Esophagus muscularis mucosa (tissue), 4 donors: Measurements from ENCODE around the gene DIO3. TPM values are rescaled to one million over a fixed set of nuclear protein-coding genes. Genes with fewer than 3 reads are reported as not detected.

Experiments used
- DNase-seq: peaks from one replicate; pipeline ENCODE4 v3.0.0-alpha.2; 2017; ENCODE audit errors: extremely low spot score
- H3K27ac ChIP-seq, 4 donors: fragments of 200-600 bp; sonication (generic); replicated peaks in 1 of 4; 1 replicate in 3 of 4; 2 replicates in 1 of 4; pipeline ENCODE4 v1.5.1; 2016 to 2019; ENCODE audit warnings: mild to moderate bottlenecking in 1 of 4
- H3K27me3 ChIP-seq, 4 donors: fragments of 200-600 bp; sonication (generic); one replicate each; pipeline versions ENCODE4 v1.5.1 to v1.6.0; 2016 to 2019
- H3K36me3 ChIP-seq, 4 donors: fragments of 200-600 bp; sonication (generic); one replicate each; pipeline ENCODE4 v1.5.1; 2016 to 2019
- H3K4me1 ChIP-seq, 4 donors: fragments of 200-600 bp; sonication (generic); one replicate each; pipeline ENCODE4 v1.5.1; 2016 to 2019
- H3K4me3 ChIP-seq, 4 donors: fragments of 200-600 bp; sonication (generic); 1 replicate in 2 of 4; 2 replicates in 2 of 4; pipeline ENCODE4 v1.5.1; 2016 to 2019; ENCODE audit warnings: mild to moderate bottlenecking in 4 of 4, moderate library complexity in 1 of 4
- H3K9me3 ChIP-seq, 4 donors: fragments of 200-600 bp; sonication (generic); 1 replicate in 3 of 4; 2 replicates in 1 of 4; pipeline ENCODE4 v1.5.1; 2016 to 2019
- CTCF ChIP-seq, 3 experiments: fragments of 200-600 bp in 2 of 3; fragments of 450-650 bp in 1 of 3; sonication (generic) in 2 of 3; IDR thresholded peaks; one replicate each; pipeline ENCODE4 v1.5.1; 2017 to 2019; ENCODE audit warnings: antibody characterized with exemption in 3 of 3, mild to moderate bottlenecking in 2 of 3, moderate library complexity in 1 of 3
- EP300 ChIP-seq: sonication (generic); formaldehyde crosslinking; IDR thresholded peaks from one replicate; pipeline ENCODE4 v1.6.1; 2017; ENCODE audit warnings: antibody characterized with exemption
- POLR2A ChIP-seq: fragments of 450-650 bp; IDR thresholded peaks from one replicate; pipeline ENCODE4 v1.6.1; 2017; ENCODE audit warnings: antibody characterized with exemption, moderate library complexity, mild to moderate bottlenecking, low read depth
- POLR2AphosphoS5 ChIP-seq, 2 donors: sonication (generic); formaldehyde crosslinking; IDR thresholded peaks; one replicate each; pipeline ENCODE4 v1.6.1; 2017; ENCODE audit warnings: antibody characterized with exemption in 2 of 2
- WGBS: methylation state at CpG from one replicate; pipeline ENCODE4 v1.1.5; 2018; 5-methylcytosine and 5-hydroxymethylcytosine counted together
- intact Hi-C: fragments of 100-400 bp; cut with DNase I; formaldehyde crosslinking; loops from one replicate; pipeline ENCODE4 v1.15.1; 2023
- total RNA-seq, 4 donors: library from RNA; depleted of rRNA; stranded (reverse); fragments of >200 nt; gene quantifications; one replicate each; pipeline versions ENCODE4 v1.1.0 to v1.2.1, GENCODE V29; 2016

The DIO3 gene
- total RNA-seq: 1 to 10 TPM in 3 of 4 donors, under 1 TPM in 1; 0.99 to 1.7 (median 1.2) TPM

GRCh38 chr14:101561145-101561896 is at the start of gene DIO3:
DIO3 (plus strand) TSS chr14:101561495.
- Histone ChIP-seq H3K9me3 (peaks cover 8 to 22% (median 17%) of the 10 kb centered on the region in 4 donors), H3K36me3 (no peaks in the 10 kb centered on the region), H3K27me3 (peaks cover 0 to 92% (median 38%) of the 10 kb centered on the region in 4 donors), H3K4me1 (peaks cover 2 to 54% (median 35%) of the 10 kb centered on the region in 4 donors), H3K27ac (no peak within 1 kb of the TSS), H3K4me3 (peak within 1 kb of the TSS; percentile 59 to 60 (median 60))
- TF ChIP-seq POLR2AphosphoS5 (IDR thresholded peaks at IDR 0.05) (no peak), POLR2A (no peak), CTCF (IDR thresholded peaks at IDR 0.05) (no peak), EP300 (no peak)
- intact Hi-C loops: no loop called here
- 34% methylated on average over 12 of the region's 73 CpGs for WGBS
- no peak for DNase-seq

- Histone ChIP-seq H3K27me3 (no peaks in the 10 kb centered on the region), H3K9me3 (peaks cover 0 to 6% (median 0%) of the 10 kb centered on the region in 4 donors), H3K4me3 (no peak overlapping the region), H3K27ac (no peak overlapping the region), H3K4me1 (no peaks in the 10 kb centered on the region), H3K36me3 (no peaks in the 10 kb centered on the region)
- DNase-seq: no peak
- intact Hi-C loops: no loop called here
- TF ChIP-seq CTCF (IDR thresholded peaks at IDR 0.05): no peak
- no peak for TF ChIP-seq EP300
- TF ChIP-seq POLR2A: no peak
- TF ChIP-seq POLR2AphosphoS5 (IDR thresholded peaks at IDR 0.05): no peak
- WGBS: 79% methylated on average over 8 of the region's 20 CpGs
These were observed 49.5 kb upstream of the DIO3 start for GRCh38 chr14:101511620-101512375.

GRCh38 chr14:101512376-101512695 is 49.0 kb upstream of the DIO3 start:
- no peak for TF ChIP-seq EP300
- no peak for TF ChIP-seq POLR2A
- no peak for TF ChIP-seq CTCF (IDR thresholded peaks at IDR 0.05)
- TF ChIP-seq POLR2AphosphoS5 (IDR thresholded peaks at IDR 0.05): no peak
- Histone ChIP-seq H3K27me3 (no peaks in the 10 kb centered on the region), H3K4me3 (no peak overlapping the region), H3K9me3 (peaks cover 0 to 6% (median 0%) of the 10 kb centered on the region in 4 donors), H3K36me3 (no peaks in the 10 kb centered on the region), H3K27ac (no peak overlapping the region), H3K4me1 (no peaks in the 10 kb centered on the region)
- DNase-seq: no peak
- intact Hi-C loops: no loop called here
- 84% methylated on average over 4 of the region's 9 CpGs for WGBS

GRCh38 chr14:101514136-101514535 is 47.2 kb upstream of the DIO3 start:
- Histone ChIP-seq H3K9me3 (peaks cover 0 to 6% (median 0%) of the 10 kb centered on the region in 4 donors), H3K4me3 (no peak overlapping the region), H3K27ac (no peak overlapping the region), H3K27me3 (no peaks in the 10 kb centered on the region), H3K4me1 (peaks cover 0 to 4% (median 0%) of the 10 kb centered on the region in 4 donors), H3K36me3 (no peaks in the 10 kb centered on the region)
- DNase-seq: no peak
- TF ChIP-seq POLR2A (no peak), POLR2AphosphoS5 (IDR thresholded peaks at IDR 0.05) (no peak), EP300 (no peak), CTCF (IDR thresholded peaks at IDR 0.05) (no peak)
- intact Hi-C loops: no loop called here
- 83% methylated on average over 4 of the region's 5 CpGs for WGBS
